HG03139 (cell line): ENCODE results near the gene DEUP1.
"Not testable (repeated sequence)": the region's sequence is repeated elsewhere in the genome, so short reads cannot be mapped to it uniquely, and the experiment has no call there.

ENCODE experiments used
- ATAC-seq: cut with Tn5 transposase; IDR thresholded peaks from one replicate; pipeline ENCODE4 v1.9.1; 2021; ENCODE audit not compliant: unreplicated experiment

DEUP1 gene

GRCh38 chr11:93348930-93349329 lies 18.4 kb downstream of the DEUP1 start:
- ATAC-seq = no peak

DNA sequence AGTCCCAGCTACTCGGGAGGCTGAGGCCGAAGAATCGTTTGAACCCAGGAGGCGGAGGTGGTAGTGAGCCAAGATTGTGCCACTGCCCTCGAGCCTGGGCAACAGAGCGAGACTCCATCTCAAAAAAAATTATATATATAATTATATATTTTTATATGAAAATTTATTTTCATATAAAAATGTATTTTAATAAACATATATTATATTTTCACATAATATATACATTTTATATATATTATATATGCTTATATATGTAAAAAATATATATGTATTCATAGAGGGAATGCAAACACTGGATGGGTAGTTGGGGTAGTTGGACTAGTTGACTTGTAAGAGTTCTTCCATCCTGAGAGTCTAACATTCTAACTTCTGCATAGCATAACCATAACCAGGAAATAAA lies 20.3 kb downstream of the DEUP1 start:
- ATAC-seq = no peak

- no peak for ATAC-seq
Measured at GRCh38 chr11:93359396-93359795, 28.9 kb downstream of the DEUP1 start.

DNA sequence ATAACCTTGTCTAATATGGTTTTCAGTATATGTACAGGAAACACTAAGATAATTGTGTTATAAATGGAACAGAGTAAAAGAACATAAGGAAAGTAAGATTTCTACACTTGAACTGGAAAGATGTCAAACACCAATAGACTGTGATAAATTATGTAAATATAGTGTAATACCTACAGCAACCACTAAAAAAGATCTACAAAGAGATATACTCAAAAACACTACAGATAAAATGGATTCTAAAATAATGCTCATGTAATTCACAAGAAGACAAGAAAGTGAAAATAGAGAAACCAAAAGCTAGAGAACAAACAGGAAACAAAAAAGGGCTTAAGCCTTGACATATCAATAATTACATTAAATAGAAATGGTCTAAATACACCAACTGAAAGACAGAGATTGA lies 30.9 kb downstream of the DEUP1 start:
- ATAC-seq = no peak

DNA sequence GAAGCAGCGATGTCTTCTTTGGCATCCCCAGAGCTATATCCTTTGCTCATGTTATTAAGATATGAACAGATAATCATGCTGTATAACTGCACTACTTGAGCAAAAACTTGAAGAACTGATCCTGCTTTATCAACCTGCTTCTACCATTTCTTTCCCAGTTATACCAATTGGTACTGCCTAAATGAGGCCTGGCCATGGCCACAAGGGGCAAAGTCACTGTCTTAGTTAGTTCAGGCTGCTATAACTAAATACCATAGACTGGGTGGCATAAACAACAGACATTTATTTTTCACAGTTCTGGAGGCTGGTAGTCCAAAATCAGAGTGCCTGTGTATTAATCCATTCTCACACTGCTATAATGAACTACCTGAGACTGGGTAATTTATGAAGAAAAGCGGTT lies 37.5 kb downstream of the DEUP1 start:
- no peak for ATAC-seq

DNA sequence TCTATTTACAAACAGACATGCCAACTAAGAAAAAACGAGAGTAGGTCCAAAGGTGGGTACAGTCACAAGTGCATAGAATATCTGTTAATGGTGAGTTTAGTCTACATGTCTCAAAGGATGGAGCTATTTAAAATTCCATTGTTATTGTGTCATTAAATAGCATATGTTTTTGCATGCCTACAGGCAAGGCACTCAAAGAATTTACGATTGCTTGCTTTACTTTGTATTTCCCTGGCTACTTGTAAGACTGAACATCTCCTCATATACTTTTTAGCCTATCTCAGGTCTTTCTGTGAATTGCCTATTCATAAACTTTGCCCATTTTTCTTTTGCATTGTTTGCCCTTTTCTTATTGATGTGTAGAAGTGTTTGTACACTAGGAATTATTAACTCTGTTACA lies 39.7 kb downstream of the DEUP1 start:
- no peak for ATAC-seq

DNA sequence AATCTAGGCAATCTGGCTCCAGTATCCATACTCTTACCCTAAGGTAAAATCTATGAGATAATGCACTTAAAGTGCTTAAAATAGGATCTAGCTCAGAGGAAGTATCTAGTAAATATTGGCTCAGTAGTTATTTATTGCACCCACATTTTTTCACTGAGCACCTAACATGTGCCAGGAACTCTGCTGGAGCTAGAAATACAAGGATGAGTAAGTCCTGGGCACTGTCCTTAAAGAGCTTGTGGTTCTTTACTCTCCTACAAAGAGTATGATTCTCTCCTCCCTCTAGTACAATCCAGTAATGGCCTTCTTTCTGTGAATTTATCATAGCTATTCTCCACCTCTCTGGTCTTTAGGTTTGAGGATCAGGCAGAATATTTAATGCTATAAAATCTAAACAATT lies 59.2 kb downstream of the DEUP1 start:
- ATAC-seq = no peak

GRCh38 chr11:93392867-93393266 lies 62.3 kb downstream of the DEUP1 start:
- ATAC-seq = no peak

DNA sequence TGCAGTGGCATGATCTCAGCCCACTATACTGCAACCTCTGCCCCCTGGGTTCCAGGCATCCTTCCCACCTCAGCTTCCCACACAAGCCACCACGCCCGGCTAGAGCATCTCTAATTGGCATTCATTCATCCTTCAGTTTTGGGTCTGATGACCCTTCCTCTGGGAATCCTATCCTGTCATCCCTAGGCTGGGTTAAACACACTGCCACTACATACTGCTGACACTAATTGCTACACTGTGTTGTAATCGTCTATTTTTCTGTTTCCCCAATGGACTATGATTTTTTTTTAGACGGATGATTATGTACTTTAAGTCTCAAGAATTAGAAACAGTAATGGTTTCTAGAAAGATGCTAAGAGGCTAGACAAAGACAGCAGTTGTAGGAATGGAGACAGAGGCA lies 62.8 kb downstream of the DEUP1 start:
- ATAC-seq = no peak

DNA sequence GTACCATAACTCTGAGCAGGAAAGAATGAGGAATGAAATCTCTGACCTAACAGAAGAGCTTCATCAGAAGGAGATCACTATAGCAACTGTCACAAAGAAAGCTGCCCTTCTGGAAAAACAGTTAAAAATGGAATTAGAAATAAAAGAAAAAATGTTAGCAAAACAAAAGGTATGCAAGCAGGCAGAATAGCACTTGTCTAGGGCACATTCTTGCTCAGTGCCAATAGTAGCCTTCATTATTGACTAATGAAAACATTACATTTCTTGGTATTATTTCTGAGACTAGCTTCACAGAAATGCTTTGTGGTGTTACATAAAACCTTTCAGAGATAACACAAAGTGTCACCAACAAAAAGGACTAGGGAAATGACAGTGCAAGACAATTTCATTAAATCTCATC lies 63.9 kb downstream of the DEUP1 start:
- ATAC-seq = no peak

GRCh38 chr11:93396316-93396715 lies 65.8 kb downstream of the DEUP1 start:
- no peak for ATAC-seq

DNA sequence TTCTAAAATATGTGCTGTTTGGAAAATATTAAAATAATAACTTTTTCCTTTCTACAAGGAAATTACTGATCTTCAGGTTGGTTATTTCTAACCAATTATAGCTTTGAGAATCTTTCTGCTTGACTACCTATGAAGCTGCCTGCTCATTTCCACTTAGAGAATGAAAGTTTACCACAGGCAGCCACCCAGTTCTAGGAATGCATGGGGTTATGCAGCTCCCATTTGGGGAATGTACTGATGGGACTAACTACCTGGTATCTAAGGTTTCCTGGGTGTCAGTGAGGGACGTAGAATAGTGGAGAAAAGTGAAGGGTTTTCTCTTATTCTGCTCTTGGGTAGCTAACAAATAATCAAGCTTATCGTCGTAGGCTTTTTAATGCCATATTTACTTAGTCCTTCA lies 73.4 kb downstream of the DEUP1 start:
- ATAC-seq = no peak

DNA sequence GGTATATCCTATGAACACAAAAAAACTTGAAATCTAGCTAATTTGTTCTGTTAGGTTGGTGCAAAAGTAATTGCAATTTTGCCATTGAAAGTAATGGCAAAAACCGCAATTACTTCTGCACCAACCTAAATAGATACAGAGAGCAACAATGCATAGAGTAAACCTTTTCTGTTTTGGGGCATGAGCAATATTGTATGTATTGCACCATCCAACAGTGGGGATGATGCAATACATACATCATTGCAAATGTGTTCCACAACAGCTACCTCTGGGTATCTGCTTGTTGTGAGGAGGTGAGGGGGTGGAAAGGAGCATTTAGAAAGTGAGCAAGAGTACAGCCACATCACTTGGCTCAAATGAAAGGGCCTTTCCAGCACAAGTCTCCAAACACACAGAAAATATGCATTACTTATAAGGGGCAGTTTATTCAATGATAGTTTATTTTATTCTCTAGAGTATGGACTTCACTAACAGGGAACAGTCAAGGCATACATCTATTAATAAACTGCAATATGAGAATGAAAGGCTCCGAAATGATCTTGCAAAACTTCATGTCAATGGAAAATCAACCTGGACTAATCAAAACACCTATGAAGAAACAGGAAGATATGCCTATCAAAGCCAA lies 77.3 kb downstream of the DEUP1 start:
- ATAC-seq = no peak

DNA sequence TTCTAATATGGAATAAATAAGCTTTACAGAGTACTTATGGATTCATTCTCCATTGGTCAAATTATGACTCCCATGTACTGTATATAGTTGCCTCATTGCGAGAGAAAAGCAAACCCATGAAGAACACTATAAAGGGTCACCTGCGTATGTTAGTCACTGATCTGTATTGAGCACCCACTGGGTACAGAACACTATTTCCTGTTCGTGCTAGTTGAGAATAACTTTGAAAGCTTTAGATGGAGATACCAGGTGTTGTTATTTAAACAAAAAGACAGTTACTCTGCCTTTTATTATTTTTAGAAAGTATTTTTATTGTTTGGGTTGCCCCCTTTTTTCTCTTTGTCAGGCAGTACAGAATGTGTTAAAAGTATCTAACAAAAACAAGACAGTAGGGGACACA lies 79.9 kb downstream of the DEUP1 start:
- ATAC-seq = no peak

- no peak for ATAC-seq
Measured at GRCh38 chr11:93411705-93412104, 81.2 kb downstream of the DEUP1 start.

- no peak for ATAC-seq
Measured at GRCh38 chr11:93432247-93432646, 101.7 kb downstream of the DEUP1 start.

- ATAC-seq = not testable (repeated sequence)
Measured at GRCh38 chr11:93443232-93443631, 112.7 kb downstream of the DEUP1 start.

DNA sequence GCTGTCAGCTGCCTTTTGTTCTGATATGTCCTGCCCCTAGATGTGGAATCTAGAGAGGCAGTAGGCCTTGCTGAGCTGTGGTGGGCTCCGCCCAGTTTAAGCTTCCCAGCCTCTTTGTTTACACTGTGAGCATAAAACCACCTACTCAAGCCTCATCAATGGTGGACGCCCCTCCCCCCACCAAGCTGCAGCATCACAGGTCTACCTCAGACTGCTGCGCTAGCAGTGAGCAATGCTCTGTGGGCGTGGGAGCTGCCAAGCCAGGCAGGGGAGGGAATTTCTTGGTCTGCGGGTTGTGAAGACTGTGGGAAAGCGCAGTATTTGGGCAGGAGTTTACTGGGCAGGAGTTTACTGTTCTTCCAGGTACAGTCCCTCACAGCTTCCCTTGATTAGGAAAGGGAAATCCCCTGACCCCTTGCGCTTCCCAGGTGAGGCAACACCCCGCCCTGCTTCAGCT lies 114.1 kb downstream of the DEUP1 start:
- ATAC-seq = no peak

DNA sequence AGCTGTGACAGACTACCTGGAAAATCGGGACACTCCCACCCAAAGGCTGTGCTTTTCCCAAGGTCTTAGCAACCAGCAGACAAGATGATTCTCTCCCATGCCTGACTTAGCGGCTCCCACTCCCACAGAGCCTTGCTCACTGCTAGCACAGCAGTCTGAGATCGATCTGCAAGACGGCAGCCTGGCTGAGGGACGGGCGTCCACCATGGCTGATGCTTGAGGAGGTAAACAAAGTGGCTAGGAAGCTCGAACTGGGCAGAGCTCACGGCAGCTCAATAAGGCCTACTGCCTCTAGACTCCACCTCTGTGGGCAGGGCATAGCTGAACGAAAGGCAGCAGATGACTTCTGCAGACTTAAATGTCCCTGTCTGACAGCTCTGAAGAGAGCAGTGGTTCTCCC lies 127.7 kb downstream of the DEUP1 start:
- no peak for ATAC-seq

DNA sequence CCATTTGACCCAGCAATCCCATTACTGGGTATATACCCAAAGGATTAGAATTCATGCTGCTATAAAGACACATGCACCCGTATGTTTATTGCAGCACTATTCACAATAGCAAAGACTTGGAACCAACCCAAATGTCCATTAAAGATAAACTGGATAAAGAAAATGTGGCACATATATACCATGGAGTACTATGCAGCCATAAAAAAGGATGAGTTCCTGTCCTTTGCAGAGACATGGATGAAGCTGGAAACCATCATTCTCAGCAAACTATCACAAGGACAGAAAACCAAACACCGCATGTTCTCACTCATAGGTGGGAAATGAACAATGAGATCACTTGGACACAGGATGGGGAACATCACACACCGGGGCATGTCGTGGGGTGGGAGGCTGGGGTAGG lies 133.1 kb downstream of the DEUP1 start:
- ATAC-seq = not testable (repeated sequence)

DNA sequence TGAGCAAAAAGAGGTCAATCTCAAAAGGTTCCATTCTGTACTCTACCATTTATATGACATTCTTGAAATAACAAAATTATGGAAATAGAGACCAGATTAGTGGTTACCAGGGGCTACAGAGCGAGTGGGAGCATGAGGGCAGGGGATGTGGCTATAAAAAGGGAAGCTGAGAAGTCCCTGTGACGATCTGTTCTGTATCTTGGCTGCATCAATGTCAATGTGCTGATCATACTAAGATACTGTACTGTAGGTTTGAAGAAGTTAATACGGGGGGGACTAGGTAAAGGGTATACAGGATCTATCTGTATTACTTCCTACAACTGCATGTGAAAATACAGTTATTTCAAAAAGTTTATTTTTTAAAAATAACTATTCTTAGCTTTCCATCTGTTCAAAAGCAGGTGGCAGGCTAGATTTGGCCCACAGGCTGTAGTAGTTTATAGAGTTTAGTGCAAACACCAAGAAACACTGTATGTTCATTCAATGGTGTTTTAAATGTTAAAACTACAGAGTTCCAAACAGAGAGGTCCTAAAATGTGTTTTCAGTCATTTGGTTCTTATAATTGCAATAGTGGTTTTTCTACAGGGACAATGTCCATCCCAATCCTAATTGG lies 134.5 kb downstream of the DEUP1 start:
- no peak for ATAC-seq

DNA sequence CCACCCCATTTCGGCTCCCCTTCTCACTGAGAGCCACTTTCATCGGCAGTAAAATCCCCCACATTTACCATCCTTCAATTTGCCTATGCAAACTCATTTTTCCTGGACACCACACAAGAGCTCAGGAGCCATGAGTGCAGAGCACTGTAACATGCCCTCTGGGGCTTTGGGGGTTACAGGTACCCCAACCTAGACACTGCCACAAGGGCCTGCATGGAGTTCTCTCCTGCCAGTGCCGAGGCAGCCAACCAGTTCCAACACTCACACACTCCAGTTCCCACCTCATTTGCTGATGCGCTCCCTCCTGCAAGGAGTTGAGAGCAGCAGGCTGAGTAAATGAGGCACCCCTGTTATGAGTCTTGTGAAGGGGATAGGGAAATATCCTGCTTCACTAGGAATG lies 136.5 kb downstream of the DEUP1 start:
- ATAC-seq = no peak

- ATAC-seq = no peak
Measured at GRCh38 chr11:93468290-93468689, 137.7 kb downstream of the DEUP1 start.
